ENCODE data around the gene IL17RC. TPM values are rescaled to one million over a fixed set of nuclear protein-coding genes. Genes with fewer than 3 reads are reported as not detected.
"Not testable (repeated sequence)": the region's sequence is repeated elsewhere in the genome, so short reads cannot be mapped to it uniquely, and the experiment has no call there.

IL17RC gene, protein sequence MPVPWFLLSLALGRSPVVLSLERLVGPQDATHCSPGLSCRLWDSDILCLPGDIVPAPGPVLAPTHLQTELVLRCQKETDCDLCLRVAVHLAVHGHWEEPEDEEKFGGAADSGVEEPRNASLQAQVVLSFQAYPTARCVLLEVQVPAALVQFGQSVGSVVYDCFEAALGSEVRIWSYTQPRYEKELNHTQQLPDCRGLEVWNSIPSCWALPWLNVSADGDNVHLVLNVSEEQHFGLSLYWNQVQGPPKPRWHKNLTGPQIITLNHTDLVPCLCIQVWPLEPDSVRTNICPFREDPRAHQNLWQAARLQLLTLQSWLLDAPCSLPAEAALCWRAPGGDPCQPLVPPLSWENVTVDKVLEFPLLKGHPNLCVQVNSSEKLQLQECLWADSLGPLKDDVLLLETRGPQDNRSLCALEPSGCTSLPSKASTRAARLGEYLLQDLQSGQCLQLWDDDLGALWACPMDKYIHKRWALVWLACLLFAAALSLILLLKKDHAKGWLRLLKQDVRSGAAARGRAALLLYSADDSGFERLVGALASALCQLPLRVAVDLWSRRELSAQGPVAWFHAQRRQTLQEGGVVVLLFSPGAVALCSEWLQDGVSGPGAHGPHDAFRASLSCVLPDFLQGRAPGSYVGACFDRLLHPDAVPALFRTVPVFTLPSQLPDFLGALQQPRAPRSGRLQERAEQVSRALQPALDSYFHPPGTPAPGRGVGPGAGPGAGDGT
- total RNA-seq = 6.0 and 7.3 TPM in 2 replicates
- long read RNA-seq = 0 reads

DNA sequence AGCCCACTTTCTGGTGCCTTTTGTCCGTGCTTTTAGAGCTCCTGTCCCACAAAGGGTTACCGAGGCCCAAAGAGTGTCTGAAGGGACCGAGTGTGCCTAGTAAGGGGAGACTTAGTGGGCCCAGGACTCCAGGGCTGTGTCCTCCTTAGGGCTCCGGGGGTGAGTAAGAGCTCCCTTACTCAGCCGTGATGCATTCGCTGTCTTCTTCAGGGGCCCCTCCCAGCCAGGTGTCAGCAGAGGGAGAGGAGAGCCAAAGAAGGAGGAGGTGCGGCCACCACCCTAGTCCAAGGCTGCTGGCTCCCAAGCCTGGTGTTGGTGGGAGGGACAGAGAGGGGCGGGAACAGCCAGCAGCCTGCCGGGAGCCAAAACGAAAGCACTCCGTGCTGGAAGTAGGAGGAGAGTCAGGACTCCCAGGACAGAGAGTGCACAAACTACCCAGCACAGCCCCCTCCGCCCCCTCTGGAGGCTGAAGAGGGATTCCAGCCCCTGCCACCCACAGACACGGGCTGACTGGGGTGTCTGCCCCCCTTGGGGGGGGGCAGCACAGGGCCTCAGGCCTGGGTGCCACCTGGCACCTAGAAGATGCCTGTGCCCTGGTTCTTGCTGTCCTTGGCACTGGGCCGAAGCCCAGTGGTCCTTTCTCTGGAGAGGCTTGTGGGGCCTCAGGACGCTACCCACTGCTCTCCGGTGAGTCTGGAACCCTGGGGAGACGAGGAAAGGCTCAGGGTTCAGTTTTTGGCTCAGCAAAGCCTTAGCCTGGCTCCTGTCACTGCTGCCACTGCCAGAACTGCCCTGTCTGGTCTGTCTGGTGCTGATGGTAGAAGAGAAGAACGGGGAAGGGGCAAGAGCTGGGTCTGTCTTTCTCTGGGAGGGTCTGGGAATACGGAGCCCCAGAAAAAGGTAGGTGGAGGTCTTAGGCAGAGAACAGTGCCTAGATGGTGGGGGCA, at the start of gene IL17RC:
TSS of gene IL17RC (plus strand) at position 365 of the 947 bp plus-strand sequence. CDS start at position 583, 218 bp downstream.
- no peaks in the 10 kb centered on the region for H3K9me3 Mint-ChIP-seq
- H3K4me3 Mint-ChIP-seq = peak within 1 kb of the TSS; percentile 84
- peak within 1 kb of the TSS; percentile 75 for H3K27ac Mint-ChIP-seq (ENCODE audit: unreplicated experiment)
- DNase-seq (ENCODE audit: low read depth, low spot score) = peak; percentile 27
- TF ChIP-seq, protein P1, sequence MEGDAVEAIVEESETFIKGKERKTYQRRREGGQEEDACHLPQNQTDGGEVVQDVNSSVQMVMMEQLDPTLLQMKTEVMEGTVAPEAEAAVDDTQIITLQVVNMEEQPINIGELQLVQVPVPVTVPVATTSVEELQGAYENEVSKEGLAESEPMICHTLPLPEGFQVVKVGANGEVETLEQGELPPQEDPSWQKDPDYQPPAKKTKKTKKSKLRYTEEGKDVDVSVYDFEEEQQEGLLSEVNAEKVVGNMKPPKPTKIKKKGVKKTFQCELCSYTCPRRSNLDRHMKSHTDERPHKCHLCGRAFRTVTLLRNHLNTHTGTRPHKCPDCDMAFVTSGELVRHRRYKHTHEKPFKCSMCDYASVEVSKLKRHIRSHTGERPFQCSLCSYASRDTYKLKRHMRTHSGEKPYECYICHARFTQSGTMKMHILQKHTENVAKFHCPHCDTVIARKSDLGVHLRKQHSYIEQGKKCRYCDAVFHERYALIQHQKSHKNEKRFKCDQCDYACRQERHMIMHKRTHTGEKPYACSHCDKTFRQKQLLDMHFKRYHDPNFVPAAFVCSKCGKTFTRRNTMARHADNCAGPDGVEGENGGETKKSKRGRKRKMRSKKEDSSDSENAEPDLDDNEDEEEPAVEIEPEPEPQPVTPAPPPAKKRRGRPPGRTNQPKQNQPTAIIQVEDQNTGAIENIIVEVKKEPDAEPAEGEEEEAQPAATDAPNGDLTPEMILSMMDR (conservative IDR thresholded peaks at IDR 0.05) = no peak
- no peaks in the 10 kb centered on the region for H3K27me3 Mint-ChIP-seq (ENCODE audit: low read depth)
- no peaks in the 10 kb centered on the region for H3K36me3 Mint-ChIP-seq (ENCODE audit: low read depth)
- H3K4me1 Mint-ChIP-seq = peaks cover 13% of the 10 kb centered on the region

- Mint-ChIP-seq H3K4me1 (peaks cover 3% of the 10 kb centered on the region), H3K36me3 (ENCODE audit: low read depth) (no peaks in the 10 kb centered on the region), H3K4me3 (no peak overlapping the region), H3K27ac (ENCODE audit: unreplicated experiment) (no peak overlapping the region), H3K27me3 (ENCODE audit: low read depth) (no peaks in the 10 kb centered on the region), H3K9me3 (no peaks in the 10 kb centered on the region)
- DNase-seq (ENCODE audit: low read depth, low spot score) = no peak
- TF ChIP-seq, protein P1 (conservative IDR thresholded peaks at IDR 0.05) = no peak
Observed at GRCh38 chr3:9867106-9867505, 49.8 kb upstream of the IL17RC start.

- H3K36me3 Mint-ChIP-seq (ENCODE audit: low read depth) = no peaks in the 10 kb centered on the region
- TF ChIP-seq, protein P1 (conservative IDR thresholded peaks at IDR 0.05) = no peak
- no peaks in the 10 kb centered on the region for H3K27me3 Mint-ChIP-seq (ENCODE audit: low read depth)
- no peaks in the 10 kb centered on the region for H3K4me1 Mint-ChIP-seq
- no peak overlapping the region for H3K4me3 Mint-ChIP-seq
- H3K27ac Mint-ChIP-seq (ENCODE audit: unreplicated experiment) = no peak overlapping the region
- no peak for DNase-seq (ENCODE audit: low read depth, low spot score)
- H3K9me3 Mint-ChIP-seq = no peaks in the 10 kb centered on the region
Observed at GRCh38 chr3:9869955-9870354, 46.9 kb upstream of the IL17RC start.

- Mint-ChIP-seq H3K27me3 (ENCODE audit: low read depth) (no peaks in the 10 kb centered on the region), H3K9me3 (no peaks in the 10 kb centered on the region), H3K4me3 (no peak overlapping the region), H3K27ac (ENCODE audit: unreplicated experiment) (no peak overlapping the region), H3K36me3 (ENCODE audit: low read depth) (no peaks in the 10 kb centered on the region), H3K4me1 (peaks cover 6% of the 10 kb centered on the region)
- no peak for DNase-seq (ENCODE audit: low read depth, low spot score)
- TF ChIP-seq, protein P1 (conservative IDR thresholded peaks at IDR 0.05) = no peak
Observed at GRCh38 chr3:9870978-9871377, 45.9 kb upstream of the IL17RC start.

DNA sequence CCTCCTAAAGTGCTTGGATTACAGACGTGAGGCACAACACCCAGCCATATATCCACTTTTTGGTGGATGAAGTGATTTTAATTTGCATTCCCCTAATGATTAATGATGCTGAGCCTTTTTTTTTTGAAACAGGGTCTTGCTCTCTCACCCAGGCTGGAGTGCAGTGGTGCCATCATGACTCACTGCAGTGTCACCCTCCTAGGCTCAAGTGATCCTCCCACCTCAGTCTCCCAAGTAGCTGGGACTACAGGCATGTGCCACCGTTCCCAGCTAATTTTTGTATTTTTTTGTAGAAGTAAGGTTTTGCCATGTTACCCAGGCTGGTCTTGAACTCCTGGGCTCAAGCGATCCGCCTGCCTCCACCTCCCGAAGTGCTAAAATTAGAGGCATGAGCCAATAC, 44.8 kb upstream of the IL17RC start:
- DNase-seq (ENCODE audit: low read depth, low spot score); H3K4me1 Mint-ChIP-seq; H3K9me3 Mint-ChIP-seq; H3K27me3 Mint-ChIP-seq (ENCODE audit: low read depth); H3K27ac Mint-ChIP-seq (ENCODE audit: unreplicated experiment); H3K36me3 Mint-ChIP-seq (ENCODE audit: low read depth); H3K4me3 Mint-ChIP-seq: not testable (repeated sequence)

All from neural crest cell (in vitro differentiated cells).